Suprapubic skin (tissue), 4 donors: ENCODE measurements around the gene GOLGA3.

Source experiments
- CTCF ChIP-seq, 2 donors: fragments of 200-600 bp in 1 of 2; fragments of 450-650 bp in 1 of 2; sonication (generic) in 1 of 2; IDR thresholded peaks; one replicate each; pipeline ENCODE4 v1.5.1; 2016 to 2019; ENCODE audit warnings: antibody characterized with exemption in 2 of 2, mild to moderate bottlenecking in 1 of 2, moderate library complexity in 1 of 2
- EP300 ChIP-seq: sonication (generic); formaldehyde crosslinking; IDR thresholded peaks from one replicate; pipeline ENCODE4 v1.6.1; 2017; ENCODE audit warnings: antibody characterized with exemption
- POLR2A ChIP-seq, 2 donors: fragments of 450-650 bp; IDR thresholded peaks; one replicate each; pipeline ENCODE4 v1.6.1; 2017; ENCODE audit warnings: antibody characterized with exemption in 2 of 2, mild to moderate bottlenecking in 2 of 2, moderate library complexity in 2 of 2
- POLR2AphosphoS5 ChIP-seq, 3 donors: sonication (generic); formaldehyde crosslinking; IDR thresholded peaks; one replicate each; pipeline ENCODE4 v1.6.1; 2017; ENCODE audit warnings: antibody characterized with exemption in 3 of 3

GRCh38 chr12:132848521-132848920 is 19.9 kb upstream of the GOLGA3 start:
- TF ChIP-seq CTCF (IDR thresholded peaks at IDR 0.05) (no peak), POLR2AphosphoS5 (IDR thresholded peaks at IDR 0.05) (no peak), POLR2A (IDR thresholded peaks at IDR 0.05) (no peak), EP300 (no peak)
